Mucosa of descending colon (tissue), 3 donors: ENCODE data around the gene HIP1R. TPM values are rescaled to one million over a fixed set of nuclear protein-coding genes. Genes with fewer than 3 reads are reported as not detected.

Experiments used
- ATAC-seq: fragments of 200-7000 bp; cut with Tn5 transposase; one replicate; pipeline ENCODE4 v1.9.1; 2020; ENCODE audit warnings: mild to moderate bottlenecking, moderate library complexity
- DNase-seq, 3 donors: peaks; one replicate each; pipeline ENCODE4 v3.0.0-alpha.2; 2020
- H3K36me3 ChIP-seq: fragments of 200-600 bp; one replicate; pipeline ENCODE4 v1.8.0; 2021; ENCODE audit warnings: low read depth, mild to moderate bottlenecking
- H3K4me1 ChIP-seq: fragments of 200-600 bp; one replicate; pipeline ENCODE4 v1.8.0; 2021; ENCODE audit warnings: low read depth, mild to moderate bottlenecking
- H3K4me3 ChIP-seq: fragments of 200-600 bp; one replicate; pipeline ENCODE4 v1.8.0; 2021; ENCODE audit warnings: mild to moderate bottlenecking
- H3K9me3 ChIP-seq: fragments of 200-600 bp; one replicate; pipeline ENCODE4 v1.8.0; 2021; ENCODE audit warnings: mild to moderate bottlenecking
- CTCF ChIP-seq: fragments of 200-600 bp; IDR thresholded peaks from one replicate; pipeline ENCODE4 v1.8.0; 2022; ENCODE audit warnings: antibody characterized with exemption, mild to moderate bottlenecking
- intact Hi-C, 2 donors: fragments of 100-400 bp; cut with DNase I in 1 of 2; cut with micrococcal nuclease in 1 of 2; formaldehyde crosslinking; loops; one replicate each; pipeline versions ENCODE4 v1.11.0 to v1.11.1; 2022; cut with DNase I, micrococcal nuclease
- total RNA-seq, 3 donors: library from RNA; stranded (reverse); fragmentation: NEBNext Ultra II Directional in 2 of 3; extraction: Animal tissue kit (Norgen Biotek cat#: 25700) in 2 of 3; gene quantifications; one replicate each; pipeline versions ENCODE4 v1.2.1 to v1.2.4, GENCODE V29; 2021 to 2023
- donor health status: DM: no; HTN: no; CAD: no; lungs with moderate emphysema.
- donor health status: DM: no; HTN: no; CAD: no.
- donor health status: DM: no; HTN: yes; CAD: no.

HIP1R gene
- total RNA-seq, 3 donors from 2014 or later = 37.8 to 76.5 (median 73.1) TPM

- H3K4me1 ChIP-seq = peaks cover 64% of the 10 kb centered on the region
Observed at GRCh38 chr12:122867691-122868461, 32.6 kb downstream of the HIP1R start.

GRCh38 chr12:122868471-122869177, 33.4 kb downstream of the HIP1R start:
- intact Hi-C loops = loop anchor here in 1 of 2 donors (10.0 kb wide), 1 partner anchor 366 kb away; the partner anchor contains the start of genes MPHOSPH9 and MTRFR
- ATAC-seq = no peak
- no peak for TF ChIP-seq CTCF
- Histone ChIP-seq H3K36me3 (peaks cover 13% of the 10 kb centered on the region), H3K4me1 (peaks cover 64% of the 10 kb centered on the region), H3K4me3 (no peak overlapping the region), H3K9me3 (no peaks in the 10 kb centered on the region)
- peak in 2 of 3 donors; percentile 33 to 40 for DNase-seq

More at GRCh38 chr12:122867691-122868461, 32.6 kb downstream of the HIP1R start:
- peak; percentile 16 for TF ChIP-seq CTCF
- intact Hi-C loops = loop anchor here in 1 of 2 donors (10.0 kb wide), 1 partner anchor 367 kb away; the partner anchor contains the start of genes MPHOSPH9 and MTRFR
- no peak overlapping the region for H3K4me3 ChIP-seq
- peaks cover 13% of the 10 kb centered on the region for H3K36me3 ChIP-seq
- ATAC-seq (peak; percentile 56), DNase-seq (peak; percentile 70 to 82 (median 77))
- H3K9me3 ChIP-seq = no peaks in the 10 kb centered on the region

GRCh38 chr12:122869207-122869973, 34.1 kb downstream of the HIP1R start:
- TF ChIP-seq CTCF = no peak
- peak in 1 of 3 donors; percentile 27 for DNase-seq
- H3K36me3 ChIP-seq = peaks cover 13% of the 10 kb centered on the region
- H3K4me3 ChIP-seq = no peak overlapping the region
- H3K4me1 ChIP-seq = peaks cover 69% of the 10 kb centered on the region
- intact Hi-C loops = loop anchor here in 1 of 2 donors (10.0 kb wide), 1 partner anchor 365 kb away; the partner anchor contains the start of genes MPHOSPH9 and MTRFR
- ATAC-seq = no peak
- H3K9me3 ChIP-seq = no peaks in the 10 kb centered on the region

GRCh38 chr12:122870163-122870842, 35.0 kb downstream of the HIP1R start:
- Histone ChIP-seq H3K9me3 (no peaks in the 10 kb centered on the region), H3K4me3 (no peak overlapping the region), H3K36me3 (peaks cover 13% of the 10 kb centered on the region), H3K4me1 (peaks cover 77% of the 10 kb centered on the region)
- no peak for TF ChIP-seq CTCF
- DNase-seq (peak in 2 of 3 donors; percentile 31 to 52), ATAC-seq (no peak)
- intact Hi-C loops = no loop called here
